ENCODE data around the gene PLEKHG4B.

Gene PLEKHG4B

DNA sequence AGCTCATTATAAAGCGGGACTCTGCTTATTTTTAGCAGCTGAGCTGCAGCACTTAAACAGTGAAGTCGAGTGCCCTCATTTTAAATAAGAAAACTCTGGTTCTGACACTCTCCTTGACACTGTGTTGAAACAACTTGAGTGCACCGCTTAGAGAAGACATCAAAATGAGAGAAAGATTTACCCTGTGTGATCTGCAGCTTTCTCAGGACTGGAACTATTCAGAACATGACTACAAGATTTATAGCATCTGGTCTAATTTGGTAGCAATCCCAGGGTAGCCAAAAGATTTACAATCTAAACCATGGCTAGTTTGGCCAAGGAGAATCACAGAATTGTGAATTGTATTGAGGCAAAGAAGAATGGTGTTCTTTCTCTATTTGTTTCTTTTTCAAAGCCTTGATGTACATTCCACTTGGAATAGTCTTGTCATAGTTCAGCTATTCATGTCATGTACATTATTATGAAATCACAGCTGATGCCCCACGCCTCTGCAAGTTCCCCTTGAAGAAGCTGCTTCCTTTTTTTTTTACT, 38.7 kb downstream of the PLEKHG4B start:
- DNase-seq: no peak

DNA sequence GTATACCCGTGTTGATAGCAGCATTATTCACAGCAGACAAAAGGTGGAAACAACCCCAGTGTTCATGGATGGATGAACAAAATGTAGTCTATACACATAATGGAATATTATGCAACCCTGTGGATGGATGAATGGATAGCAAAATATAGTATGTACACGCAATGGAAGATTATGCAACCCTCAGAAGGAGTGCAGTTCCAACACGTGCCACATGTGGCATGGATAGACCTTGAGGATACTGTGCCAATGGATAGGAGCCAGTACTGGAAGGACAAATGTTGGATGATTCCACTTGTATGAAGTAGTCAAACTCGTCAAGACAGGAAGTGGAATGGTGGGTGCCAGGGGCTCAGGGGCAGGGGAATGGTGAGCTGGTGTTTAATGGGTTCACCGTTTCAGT, 44.9 kb downstream of the PLEKHG4B start:
- DNase-seq: no peak

DNA sequence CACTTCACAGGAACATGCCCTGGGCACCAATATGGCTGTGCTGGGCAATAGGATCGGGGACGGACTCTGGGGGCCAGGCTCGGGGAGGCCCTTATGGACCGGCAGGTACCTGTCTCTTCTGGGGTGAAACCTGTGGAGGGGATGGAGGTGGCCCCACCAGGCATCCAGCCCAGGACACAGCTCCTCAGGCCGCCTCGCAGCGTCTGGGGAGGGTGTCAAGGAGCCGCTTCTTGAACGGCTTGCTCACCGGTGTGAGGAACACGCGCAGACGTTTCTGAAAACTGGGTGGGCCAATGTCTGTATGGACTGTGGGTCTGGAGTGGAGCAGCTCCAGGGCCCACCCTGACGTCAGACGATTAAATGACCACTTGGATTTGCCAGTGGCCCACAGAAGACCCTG, 45.8 kb downstream of the PLEKHG4B start:
- no peak for DNase-seq

DNA sequence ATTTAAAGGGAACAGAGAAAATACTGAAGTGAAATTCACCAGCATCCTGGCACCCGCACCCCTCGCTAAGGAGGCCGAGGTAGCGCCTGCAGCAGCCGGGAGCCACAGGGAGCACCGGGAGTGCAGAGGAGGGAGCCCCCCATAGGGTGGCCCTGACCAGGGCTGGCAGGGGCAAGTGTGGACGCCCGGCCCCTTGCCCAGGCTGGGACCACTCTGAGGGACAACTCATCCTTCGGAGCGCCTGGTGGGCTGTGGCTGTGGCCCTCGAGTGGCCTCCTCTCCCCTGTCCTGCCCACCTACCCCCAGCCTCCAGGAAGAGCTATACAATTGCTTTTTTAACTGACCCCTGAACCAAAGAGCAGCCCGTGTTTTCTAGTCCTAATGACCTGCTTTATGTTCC, 47.0 kb downstream of the PLEKHG4B start:
- no peak for DNase-seq

DNA sequence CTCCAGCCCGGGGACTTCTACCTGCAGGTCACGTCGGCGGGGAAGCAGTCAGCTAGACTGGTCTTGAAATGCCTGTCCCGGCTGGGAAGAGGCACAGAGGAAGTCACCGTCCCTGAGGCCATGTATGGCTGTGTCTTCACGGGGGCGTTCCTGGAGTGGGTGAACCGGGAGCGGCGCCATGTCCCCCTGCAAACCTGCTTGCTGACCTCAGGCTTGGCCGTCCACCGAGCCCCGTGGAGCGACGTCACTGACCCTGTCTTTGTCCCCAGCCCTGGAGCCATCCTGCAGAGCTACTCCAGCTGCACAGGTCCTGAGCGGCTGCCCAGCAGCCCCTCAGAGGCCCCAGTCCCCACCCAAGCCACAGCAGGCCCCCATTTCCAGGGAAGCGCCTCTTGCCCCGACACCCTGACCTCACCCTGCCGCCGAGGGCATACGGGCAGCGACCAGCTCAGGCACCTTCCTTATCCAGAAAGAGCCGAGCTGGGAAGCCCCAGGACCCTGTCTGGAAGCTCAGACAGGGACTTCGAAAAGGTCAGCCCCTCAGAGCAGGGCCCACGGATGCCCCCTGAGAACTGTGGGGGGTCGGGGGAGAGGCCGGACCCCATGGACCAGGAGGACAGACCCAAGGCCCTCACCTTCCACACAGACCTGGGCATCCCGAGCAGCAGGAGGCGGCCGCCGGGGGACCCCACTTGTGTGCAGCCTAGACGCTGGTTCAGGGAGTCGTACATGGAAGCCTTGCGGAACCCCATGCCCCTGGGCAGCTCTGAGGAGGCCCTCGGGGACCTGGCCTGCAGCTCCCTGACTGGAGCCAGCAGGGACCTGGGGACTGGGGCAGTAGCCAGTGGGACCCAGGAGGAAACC, 47.8 kb downstream of the PLEKHG4B start:
- DNase-seq: no peak

DNA sequence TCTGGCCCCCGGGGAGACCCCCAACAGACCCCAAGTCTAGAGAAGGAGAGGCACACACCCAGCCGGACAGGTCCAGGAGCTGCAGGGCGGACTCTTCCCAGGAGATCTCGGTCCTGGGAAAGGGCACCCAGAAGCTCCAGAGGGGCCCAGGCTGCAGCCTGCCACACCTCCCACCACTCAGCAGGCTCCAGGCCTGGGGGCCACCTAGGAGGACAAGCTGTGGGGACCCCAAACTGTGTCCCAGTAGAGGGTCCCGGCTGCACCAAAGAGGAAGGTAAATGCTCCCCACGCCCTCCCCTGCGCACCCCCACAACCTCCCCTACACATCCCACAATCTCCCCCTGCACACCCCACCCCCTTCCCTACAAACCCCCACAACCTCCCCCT, 48.5 kb downstream of the PLEKHG4B start:
- DNase-seq: no peak

DNA sequence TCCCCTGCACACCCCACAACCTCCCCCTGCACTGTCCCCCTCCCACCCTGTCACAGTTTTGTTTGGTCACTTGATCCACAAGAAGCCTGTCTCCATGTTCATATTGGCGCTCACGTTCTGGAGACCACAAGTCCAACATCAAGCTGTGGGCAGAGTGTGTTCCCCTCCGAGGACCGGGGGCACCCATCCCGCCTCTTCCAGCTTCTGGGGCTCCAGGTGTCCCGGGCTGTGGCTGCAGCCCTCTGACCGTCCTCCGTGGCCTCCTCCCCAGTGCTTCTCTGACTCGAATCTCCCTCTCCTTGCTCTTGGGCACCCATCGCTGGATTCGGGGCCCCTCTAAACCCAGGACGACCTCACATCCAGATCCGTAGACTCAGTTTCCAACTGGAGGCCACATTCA, 49.2 kb downstream of the PLEKHG4B start:
- no peak for DNase-seq

DNA sequence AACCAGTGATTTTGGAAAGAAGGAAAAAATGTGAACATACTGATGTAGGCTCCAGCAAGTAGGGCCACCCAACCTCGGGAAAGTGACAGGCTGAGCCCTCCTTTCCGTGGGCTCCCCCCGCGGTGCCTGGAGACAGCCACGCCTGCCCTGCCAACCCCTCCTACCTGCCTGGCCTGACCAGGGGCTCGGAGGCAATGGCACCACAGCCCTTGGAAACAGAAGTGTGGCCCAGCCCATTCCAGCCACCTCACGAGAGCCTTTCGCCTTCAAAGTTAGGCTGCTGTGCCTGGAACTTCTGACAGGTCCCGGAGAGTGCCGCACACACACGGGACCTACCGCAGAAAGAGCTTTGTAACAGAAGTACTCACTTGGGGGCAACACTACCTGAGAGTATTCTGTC, 49.8 kb downstream of the PLEKHG4B start:
- DNase-seq: no peak

DNA sequence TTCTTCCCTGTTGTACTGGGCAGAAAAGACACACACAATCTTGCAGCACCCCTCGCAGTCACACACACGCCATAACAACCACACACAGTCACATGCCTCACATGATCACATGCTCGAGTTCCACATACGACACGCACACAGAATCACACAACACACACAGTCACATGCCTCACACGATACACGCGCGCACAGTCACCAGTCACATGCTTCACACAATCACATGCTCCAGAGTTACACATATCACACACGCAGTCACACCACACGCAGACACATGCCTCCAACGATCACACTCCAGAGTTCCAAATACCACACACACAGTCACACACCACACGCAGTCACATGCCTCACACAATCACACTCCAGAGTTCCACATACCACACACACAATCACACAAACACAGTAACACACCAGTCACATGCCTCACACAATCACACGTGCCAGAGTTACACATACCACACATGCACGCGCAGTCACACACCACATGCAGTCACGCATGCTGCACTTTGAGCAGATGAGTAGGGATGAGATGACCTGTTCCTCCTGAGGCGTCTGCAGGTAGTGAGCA, 50.4 kb downstream of the PLEKHG4B start:
- DNase-seq: no peak

DNA sequence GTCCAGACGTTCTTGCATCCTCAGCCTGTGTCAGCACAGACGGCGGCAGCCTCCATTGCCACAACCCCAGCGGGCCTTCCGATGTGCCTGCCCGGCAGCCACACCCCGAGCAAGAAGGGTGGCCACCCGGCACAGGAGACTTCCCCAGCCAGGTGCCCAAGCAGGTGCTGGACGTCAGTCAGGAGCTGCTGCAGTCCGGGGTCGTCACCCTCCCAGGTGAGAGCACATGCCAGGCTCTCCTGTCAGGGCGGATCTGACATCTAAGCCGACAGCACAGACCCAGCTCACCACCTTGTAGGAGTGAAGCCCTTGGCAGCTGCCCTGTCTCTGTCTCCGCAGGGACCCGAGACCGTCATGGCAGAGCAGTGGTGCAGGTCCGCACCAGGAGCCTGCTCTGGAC, 51.1 kb downstream of the PLEKHG4B start:
- DNase-seq: no peak

DNA sequence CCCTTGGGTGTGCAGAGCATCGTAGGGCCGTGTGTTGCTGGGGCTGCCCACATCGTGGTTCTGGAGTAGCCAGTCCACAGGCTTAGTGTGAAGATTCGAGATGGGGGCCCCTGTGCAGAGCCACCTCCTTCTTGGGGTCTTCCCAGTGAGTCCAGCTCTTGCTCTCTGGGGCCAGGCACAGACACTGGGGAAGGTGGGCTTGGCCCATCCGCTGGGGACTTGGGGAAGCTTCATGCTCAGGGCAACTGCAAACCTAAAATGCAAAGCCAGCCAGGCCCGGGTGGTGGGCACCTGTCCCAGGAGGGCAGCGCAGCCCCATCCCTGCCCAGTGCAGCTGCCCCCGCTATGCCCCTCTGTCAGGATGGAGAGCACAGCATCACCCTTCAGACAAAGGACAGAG, 53.0 kb downstream of the PLEKHG4B start:
- DNase-seq: no peak

DNA sequence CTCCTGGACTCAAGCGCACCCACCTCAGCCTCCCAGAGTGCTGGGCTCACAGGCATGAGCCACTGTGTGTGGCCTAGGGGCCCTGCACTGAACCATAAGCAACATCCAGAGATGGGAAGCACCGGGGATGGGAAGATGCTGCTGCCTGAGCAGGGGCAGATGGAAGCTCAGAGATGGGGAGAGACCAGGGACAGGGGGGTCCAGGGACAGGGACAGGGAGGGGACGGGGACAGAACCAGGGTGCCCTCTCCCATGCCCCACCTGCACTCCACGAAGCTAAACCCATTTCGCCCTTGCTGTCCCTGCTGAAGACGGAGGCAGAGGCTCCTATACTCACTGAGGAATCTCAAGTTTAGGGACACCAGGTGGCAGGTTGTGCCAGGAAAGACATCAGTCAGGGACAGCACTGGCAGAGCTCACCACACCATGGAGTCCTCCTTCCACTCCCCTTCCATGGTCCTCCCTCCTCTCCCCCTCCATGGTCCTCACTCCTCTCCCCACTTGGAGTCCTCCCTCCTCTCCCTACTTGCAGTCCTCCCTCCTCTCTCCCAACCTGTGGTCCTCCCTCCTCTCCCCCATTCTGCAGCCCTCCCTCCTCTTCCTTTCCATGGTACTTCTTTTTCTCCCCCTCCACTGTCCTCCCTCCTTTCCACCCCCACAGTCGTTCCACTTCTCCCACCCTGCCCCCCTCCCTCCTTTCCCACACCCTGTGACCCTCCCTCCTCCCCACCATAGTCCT, 53.8 kb downstream of the PLEKHG4B start:
- no peak for DNase-seq

DNA sequence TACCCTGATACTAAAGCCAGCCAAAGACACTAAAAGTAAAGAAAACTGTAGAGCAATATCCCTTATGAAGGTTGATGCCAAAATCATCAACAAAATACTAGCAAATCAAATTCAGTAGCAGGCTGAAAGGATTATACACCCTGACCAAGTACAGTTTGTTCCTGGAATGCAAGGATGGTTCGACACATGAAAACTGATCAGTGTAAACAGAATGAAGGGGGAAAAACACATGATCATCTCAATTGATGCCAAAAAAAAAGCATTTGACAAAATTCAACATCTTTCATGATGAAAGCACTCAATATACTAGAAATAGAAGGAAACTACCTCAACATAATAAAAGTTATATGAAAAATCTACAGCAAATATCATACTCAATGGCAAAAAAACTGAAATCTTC, 55.8 kb downstream of the PLEKHG4B start:
- DNase-seq: no peak

DNA sequence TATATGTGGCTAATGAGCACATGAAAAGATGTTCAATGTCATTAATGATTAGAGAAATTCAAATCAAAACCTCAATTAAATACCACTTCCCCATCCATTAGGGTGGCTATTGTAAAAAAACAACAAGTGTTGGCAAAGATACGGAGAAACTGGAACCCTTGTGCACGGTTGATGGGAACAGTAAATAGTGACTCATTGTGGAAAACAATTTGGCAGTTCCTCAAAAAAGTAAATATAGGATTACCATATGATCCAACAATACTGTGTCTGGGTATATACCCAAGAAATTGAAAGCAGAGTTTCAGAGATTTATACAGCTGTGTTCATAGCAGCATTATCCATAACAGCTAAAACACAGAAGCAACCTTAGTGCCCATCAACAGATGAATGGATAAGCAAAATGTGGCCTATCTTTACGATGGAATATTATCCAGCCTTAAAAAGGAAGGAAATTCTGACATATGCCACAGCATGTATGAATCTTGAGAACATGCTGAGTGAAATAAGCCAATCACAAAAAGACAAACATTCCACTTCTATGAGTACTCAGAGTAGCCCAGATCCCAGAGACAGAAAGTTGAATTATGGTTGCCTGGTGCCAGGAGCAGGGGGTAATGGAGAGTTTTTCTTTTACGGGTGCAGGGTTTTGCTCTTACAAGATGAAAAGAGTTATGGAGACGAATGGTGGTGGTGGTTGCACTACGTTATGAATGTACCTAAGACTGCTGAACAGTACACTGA, 57.9 kb downstream of the PLEKHG4B start:
- DNase-seq: no peak

DNA sequence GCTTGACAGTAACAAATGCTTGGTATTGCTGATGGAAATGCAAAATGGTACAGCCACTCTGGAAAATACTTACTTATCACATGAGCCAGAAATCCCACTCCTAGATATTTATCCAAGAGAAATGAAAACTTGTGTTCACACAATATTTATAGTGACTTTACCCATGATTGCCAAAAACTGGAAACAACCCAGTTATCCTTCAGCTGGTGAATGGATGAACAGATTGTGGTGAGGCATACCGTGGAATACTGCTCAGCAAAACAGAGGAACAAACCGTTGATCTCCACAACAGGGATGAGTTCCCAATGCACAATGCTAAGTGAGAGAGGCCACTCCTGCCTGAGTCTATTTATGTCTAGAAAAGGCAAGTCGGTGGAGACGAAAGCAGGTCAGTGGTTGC, 58.8 kb downstream of the PLEKHG4B start:
- no peak for DNase-seq

DNA sequence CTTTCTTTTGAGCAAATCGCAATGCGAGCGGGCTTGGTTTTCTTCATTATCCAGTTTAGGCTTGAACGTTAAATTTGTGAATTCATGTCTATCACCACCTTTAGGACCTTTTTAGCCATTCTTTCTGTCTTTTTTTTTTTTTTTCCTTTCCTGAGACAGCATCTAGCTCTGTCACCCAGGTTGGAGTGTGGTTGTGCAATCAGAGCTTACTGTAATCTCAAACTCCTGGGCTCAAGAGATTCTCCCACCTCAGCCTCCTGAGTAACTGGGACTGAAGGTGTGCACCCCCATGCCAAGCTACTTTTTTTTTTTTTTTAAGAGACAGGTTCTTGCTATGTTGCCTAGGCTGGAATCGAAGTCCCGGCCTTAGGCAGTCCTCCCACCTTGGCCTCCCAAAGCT, 60.1 kb downstream of the PLEKHG4B start:
- no peak for DNase-seq

DNA sequence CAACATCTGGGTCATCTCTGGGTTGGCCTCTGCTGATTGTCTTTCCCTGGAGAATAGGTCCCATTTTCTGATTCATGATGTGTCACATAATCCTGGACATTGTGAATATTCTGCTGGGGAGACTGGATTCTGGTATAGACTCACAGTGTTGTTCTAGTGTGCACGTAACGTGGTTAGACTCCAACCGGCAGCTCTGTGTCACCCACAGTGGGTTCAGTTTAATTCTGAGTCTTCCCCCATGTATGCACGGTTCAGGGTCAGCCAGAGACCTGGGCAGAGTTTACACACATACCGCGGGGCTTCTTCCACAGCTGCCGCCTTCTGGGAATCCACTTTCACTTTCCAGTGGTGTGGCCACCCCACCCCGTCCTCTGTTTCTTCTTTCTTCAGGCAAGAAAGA, 61.3 kb downstream of the PLEKHG4B start:
- no peak for DNase-seq

DNA sequence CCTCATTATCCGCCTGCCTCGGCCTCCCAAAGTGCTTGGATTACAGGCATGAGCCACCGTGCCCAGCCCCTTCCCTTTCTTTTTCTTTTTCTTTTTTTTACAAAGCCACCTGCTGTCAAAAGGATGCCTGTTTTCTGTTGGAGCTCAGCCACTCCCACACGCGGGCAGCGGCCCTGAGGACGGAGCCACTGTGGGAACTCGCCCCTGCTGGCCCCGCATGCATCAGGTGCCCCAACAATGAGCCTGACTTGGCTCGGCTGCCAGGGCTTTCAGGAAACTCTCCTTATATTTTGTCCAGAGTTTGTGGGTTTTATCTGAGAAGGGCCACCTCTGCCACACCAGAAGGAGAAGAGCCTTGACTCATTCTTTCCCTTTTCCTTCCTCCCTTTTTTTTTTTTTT, 62.3 kb downstream of the PLEKHG4B start:
- no peak for DNase-seq

DNA sequence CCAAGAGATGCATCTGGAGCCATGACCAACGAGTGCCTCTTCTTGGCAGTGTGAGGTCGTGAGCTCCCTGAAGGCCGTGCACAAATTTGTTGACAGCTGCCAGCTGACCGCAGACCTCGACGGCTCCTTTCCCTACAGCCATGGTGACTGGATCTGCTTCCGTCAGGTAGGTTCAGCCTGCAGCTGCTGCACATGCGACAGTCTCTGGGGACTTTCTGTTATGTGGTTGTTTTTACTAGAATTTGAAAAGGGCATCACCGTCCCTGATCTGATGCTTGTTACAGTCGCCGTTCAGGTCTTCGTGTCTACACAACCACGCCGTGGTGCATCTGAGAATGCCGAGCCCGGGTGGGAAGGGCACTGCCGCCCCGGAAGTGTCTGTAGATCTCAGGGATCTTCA, 62.9 kb downstream of the PLEKHG4B start:
- no peak for DNase-seq

DNA sequence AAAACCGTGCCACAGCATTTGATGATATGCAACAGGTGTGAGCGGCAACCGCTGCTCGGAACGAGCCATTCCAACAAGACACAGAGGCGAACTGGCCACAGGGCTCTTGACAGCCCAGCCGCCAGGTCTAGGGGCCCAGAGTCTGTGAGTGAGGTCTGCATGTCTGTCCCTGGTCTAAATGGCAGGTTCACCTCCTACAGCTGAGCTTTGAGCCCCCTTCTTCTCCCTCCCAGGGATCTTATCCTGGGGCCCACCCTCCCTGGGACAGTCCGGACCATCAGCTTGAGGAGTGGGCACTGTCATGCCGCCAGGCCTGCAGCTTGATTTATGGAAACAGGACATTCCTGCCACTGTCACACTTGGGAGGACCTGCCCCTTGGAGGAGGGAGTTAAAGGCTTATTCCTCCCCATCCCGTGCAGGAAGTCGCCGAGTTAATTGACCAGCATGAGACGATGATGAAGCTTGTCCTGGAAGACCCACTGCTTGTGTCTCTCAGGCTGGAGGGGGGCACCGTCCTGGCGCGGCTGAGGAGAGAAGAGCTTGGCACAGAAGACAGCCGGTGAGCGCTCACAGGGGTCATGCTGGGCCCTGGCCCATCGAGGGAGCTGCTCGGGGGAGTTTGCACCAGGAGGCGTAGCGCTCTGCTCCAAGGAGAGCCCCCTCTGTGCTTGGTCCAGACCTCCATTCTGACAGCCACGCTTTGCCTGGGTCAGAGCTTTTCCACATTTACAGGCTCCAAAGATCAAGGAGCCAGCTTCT, 63.9 kb downstream of the PLEKHG4B start:
- no peak for DNase-seq

DNA sequence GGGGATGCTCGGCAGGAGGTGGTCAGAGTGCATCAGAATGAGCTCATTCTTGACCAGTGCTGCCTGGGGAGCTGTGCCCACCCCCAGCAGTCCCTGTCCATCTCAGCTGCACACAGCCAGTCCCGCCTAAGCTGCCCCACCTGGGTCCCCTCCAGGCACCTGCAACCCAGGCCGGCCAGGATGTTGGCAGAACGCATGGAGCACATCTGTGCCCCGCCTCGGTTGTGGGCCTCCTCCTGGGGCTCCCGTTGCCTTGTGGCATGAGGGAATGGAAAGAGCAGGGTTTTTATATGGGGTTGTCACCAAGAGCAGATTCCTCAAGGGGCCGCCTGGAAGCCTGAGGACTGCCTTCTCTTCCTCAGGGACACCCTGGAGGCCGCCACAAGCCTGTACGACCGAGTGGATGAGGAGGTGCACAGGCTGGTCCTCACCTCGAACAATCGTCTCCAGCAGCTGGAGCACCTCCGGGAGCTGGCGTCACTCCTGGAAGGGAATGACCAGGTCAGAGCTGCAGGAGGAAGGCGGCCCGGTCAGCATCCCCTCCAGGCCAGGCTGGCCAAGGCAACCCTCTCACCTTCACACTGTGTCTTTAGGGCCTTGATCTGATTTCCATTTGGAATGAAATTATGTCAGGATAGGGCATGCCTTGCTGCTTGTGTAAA, 64.6 kb downstream of the PLEKHG4B start:
- DNase-seq: no peak
